Activated CD4-positive, alpha-beta T cell treated with anti-CD3 and anti-CD28 coated beads for 36 hours (primary cell): ENCODE results near the gene ZNF341. TPM values are rescaled to one million over a fixed set of nuclear protein-coding genes. Genes with fewer than 3 reads are reported as not detected.
"Not testable (repeated sequence)": the region's sequence is repeated elsewhere in the genome, so short reads cannot be mapped to it uniquely, and the experiment has no call there.

Source experiments
- ATAC-seq: fragments of 200-7000 bp; cut with Tn5 transposase; one replicate; pipeline ENCODE4 v1.10.0; 2021; ENCODE audit warnings: mild to moderate bottlenecking, moderate library complexity
- CTCF ChIA-PET: fragments of 350-600 bp; sonication (Branson Sonifier 250); formaldehyde crosslinking; loops from one replicate; lab custom pipeline; 2021; ENCODE audit warnings: antibody characterized with exemption; lab: Charles Lee
- POLR2A ChIA-PET: fragments of 350-600 bp; sonication (Branson Sonifier 250); formaldehyde crosslinking; loops from one replicate; lab custom pipeline; 2021; ENCODE audit warnings: antibody characterized with exemption, inconsistent platforms; lab: Charles Lee
- DNase-seq: peaks from one replicate; pipeline ENCODE4 v3.0.0-alpha.2; 2020
- H3K27ac Mint-ChIP-seq: one replicate; pipeline ENCODE4 v1.8.0; 2021; ENCODE audit warnings: mixed read lengths
- H3K27me3 Mint-ChIP-seq: one replicate; pipeline ENCODE4 v1.8.0; 2021; ENCODE audit warnings: mixed read lengths
- H3K36me3 Mint-ChIP-seq: one replicate; pipeline ENCODE4 v1.8.0; 2021; ENCODE audit warnings: low read depth, mixed read lengths
- H3K4me1 Mint-ChIP-seq: one replicate; pipeline ENCODE4 v1.8.0; 2021; ENCODE audit warnings: mixed read lengths
- H3K4me3 Mint-ChIP-seq: one replicate; pipeline ENCODE4 v1.8.0; 2021; ENCODE audit warnings: mild to moderate bottlenecking, moderate library complexity, mixed read lengths
- H3K9me3 Mint-ChIP-seq: one replicate; pipeline ENCODE4 v1.8.0; 2021; ENCODE audit warnings: low read depth, mixed read lengths
- intact Hi-C, 2 experiments: fragments of 100-400 bp; cut with DNase I in 1 of 2; cut with micrococcal nuclease in 1 of 2; formaldehyde crosslinking; loops; one replicate each; pipeline versions ENCODE4 v1.14.2 to v1.15.1; 2022 to 2024; cut with DNase I, micrococcal nuclease
- total RNA-seq, 2 experiments: library from RNA; stranded (reverse); gene quantifications; one replicate each; pipeline ENCODE4 v1.2.3, GENCODE V29; 2021

Gene ZNF341
- total RNA-seq, 2 experiments from 2014 or later, result 4.3 to 6.1 TPM

- H3K9me3 Mint-ChIP-seq, result no peaks in the 10 kb centered on the region
- ATAC-seq, result no peak
- no peaks in the 10 kb centered on the region for H3K27me3 Mint-ChIP-seq
- peaks cover 30% of the 10 kb centered on the region for H3K36me3 Mint-ChIP-seq
- POLR2A ChIA-PET, result no interaction called here
- H3K27ac Mint-ChIP-seq, result no peak overlapping the region
- CTCF ChIA-PET, result no interaction called here
- no peak for DNase-seq
- no peak overlapping the region for H3K4me3 Mint-ChIP-seq
- H3K4me1 Mint-ChIP-seq, result peaks cover 3% of the 10 kb centered on the region
- intact Hi-C loops, result no loop called here
These were observed 20.0 kb downstream of the ZNF341 start for GRCh38 chr20:33751775-33752174.

- no peak overlapping the region for H3K4me3 Mint-ChIP-seq
- ATAC-seq (no peak), DNase-seq (no peak)
- H3K27me3 Mint-ChIP-seq, result no peaks in the 10 kb centered on the region
- ChIA-PET CTCF (no interaction called here), POLR2A (no interaction called here)
- no peak overlapping the region for H3K27ac Mint-ChIP-seq
- H3K9me3 Mint-ChIP-seq, result peaks cover 4% of the 10 kb centered on the region
- peaks cover 3% of the 10 kb centered on the region for H3K4me1 Mint-ChIP-seq
- intact Hi-C loops, result no loop called here
- peaks cover 43% of the 10 kb centered on the region for H3K36me3 Mint-ChIP-seq
These were observed 21.3 kb downstream of the ZNF341 start for GRCh38 chr20:33753143-33753542.

- no peaks in the 10 kb centered on the region for H3K27me3 Mint-ChIP-seq
- ATAC-seq (no peak), DNase-seq (no peak)
- ChIA-PET CTCF (no interaction called here), POLR2A (no interaction called here)
- intact Hi-C loops, result no loop called here
- no peak overlapping the region for H3K27ac Mint-ChIP-seq
- peaks cover 3% of the 10 kb centered on the region for H3K4me1 Mint-ChIP-seq
- peaks cover 4% of the 10 kb centered on the region for H3K9me3 Mint-ChIP-seq
- peaks cover 42% of the 10 kb centered on the region for H3K36me3 Mint-ChIP-seq
- no peak overlapping the region for H3K4me3 Mint-ChIP-seq
These were observed 22.0 kb downstream of the ZNF341 start for GRCh38 chr20:33753763-33754162.

GRCh38 chr20:33755936-33756490 is 24.2 kb downstream of the ZNF341 start:
- ATAC-seq, H3K9me3 Mint-ChIP-seq, H3K4me1 Mint-ChIP-seq, intact Hi-C loops, CTCF ChIA-PET, DNase-seq, H3K4me3 Mint-ChIP-seq, H3K27me3 Mint-ChIP-seq, H3K27ac Mint-ChIP-seq: not testable (repeated sequence)
- H3K36me3 Mint-ChIP-seq, result peaks cover 41% of the 10 kb centered on the region
- POLR2A ChIA-PET, result interaction anchor here (0.5 kb wide), 1 partner anchor 352 kb away, joined by 3 read pairs; no protein-coding TSS in a partner anchor

- no peak overlapping the region for H3K4me3 Mint-ChIP-seq
- peaks cover 4% of the 10 kb centered on the region for H3K9me3 Mint-ChIP-seq
- intact Hi-C loops, result no loop called here
- DNase-seq (no peak), ATAC-seq (no peak)
- ChIA-PET POLR2A (no interaction called here), CTCF (interaction anchor here (0.5 to 1.0 kb wide), 2 partner anchors 25 to 442 kb away, joined by 3 to 5 read pairs; partner anchors contain the start of gene ZNF341)
- H3K27ac Mint-ChIP-seq, result no peak overlapping the region
- H3K4me1 Mint-ChIP-seq, result peaks cover 3% of the 10 kb centered on the region
- H3K36me3 Mint-ChIP-seq, result peaks cover 39% of the 10 kb centered on the region
- H3K27me3 Mint-ChIP-seq, result no peaks in the 10 kb centered on the region
These were observed 25.2 kb downstream of the ZNF341 start for GRCh38 chr20:33757046-33757445.

- ChIA-PET POLR2A (no interaction called here), CTCF (interaction anchor here (0.5 to 1.0 kb wide), 2 partner anchors 26 to 442 kb away, joined by 3 to 5 read pairs; partner anchors contain the start of gene ZNF341)
- Mint-ChIP-seq H3K4me1 (peaks cover 3% of the 10 kb centered on the region), H3K27me3 (no peaks in the 10 kb centered on the region), H3K27ac (no peak overlapping the region), H3K9me3 (peaks cover 4% of the 10 kb centered on the region), H3K36me3 (peaks cover 38% of the 10 kb centered on the region), H3K4me3 (no peak overlapping the region)
- DNase-seq (no peak), ATAC-seq (no peak)
- intact Hi-C loops, result no loop called here
These were observed 25.7 kb downstream of the ZNF341 start for GRCh38 chr20:33757458-33757857.

- H3K4me1 Mint-ChIP-seq, result no peaks in the 10 kb centered on the region
- POLR2A ChIA-PET, result no interaction called here
These were observed 30.0 kb downstream of the ZNF341 start for GRCh38 chr20:33761698-33762250.

GRCh38 chr20:33765099-33765498 is 33.3 kb downstream of the ZNF341 start:
- DNase-seq (no peak), ATAC-seq (no peak)
- intact Hi-C loops, result no loop called here
- Mint-ChIP-seq H3K4me1 (no peaks in the 10 kb centered on the region), H3K27ac (no peak overlapping the region), H3K36me3 (peaks cover 17% of the 10 kb centered on the region), H3K9me3 (no peaks in the 10 kb centered on the region), H3K27me3 (no peaks in the 10 kb centered on the region), H3K4me3 (no peak overlapping the region)
- ChIA-PET POLR2A (no interaction called here), CTCF (no interaction called here)

More at GRCh38 chr20:33761698-33762250, 30.0 kb downstream of the ZNF341 start:
- Mint-ChIP-seq H3K27ac (no peak overlapping the region), H3K4me3 (no peak overlapping the region), H3K36me3 (peaks cover 32% of the 10 kb centered on the region), H3K9me3 (peaks cover 4% of the 10 kb centered on the region), H3K27me3 (no peaks in the 10 kb centered on the region)
- intact Hi-C loops, result no loop called here
- DNase-seq, result no peak
- ATAC-seq, result no peak
- CTCF ChIA-PET, result interaction anchor here (0.6 kb wide), 1 partner anchor 9 kb away, joined by 3 read pairs; no protein-coding TSS in a partner anchor

GRCh38 chr20:33765592-33765991 is 33.8 kb downstream of the ZNF341 start:
- Mint-ChIP-seq H3K27me3 (no peaks in the 10 kb centered on the region), H3K4me3 (no peak overlapping the region), H3K27ac (no peak overlapping the region), H3K4me1 (no peaks in the 10 kb centered on the region), H3K9me3 (no peaks in the 10 kb centered on the region), H3K36me3 (peaks cover 18% of the 10 kb centered on the region)
- POLR2A ChIA-PET, result no interaction called here
- DNase-seq (no peak), ATAC-seq (no peak)
- CTCF ChIA-PET, result no interaction called here
- intact Hi-C loops, result no loop called here

GRCh38 chr20:33766686-33767085 is 34.9 kb downstream of the ZNF341 start:
- no peak for DNase-seq
- Mint-ChIP-seq H3K4me1 (no peaks in the 10 kb centered on the region), H3K9me3 (no peaks in the 10 kb centered on the region), H3K36me3 (peaks cover 17% of the 10 kb centered on the region), H3K4me3 (no peak overlapping the region), H3K27ac (no peak overlapping the region), H3K27me3 (no peaks in the 10 kb centered on the region)
- ATAC-seq, result no peak
- intact Hi-C loops, result no loop called here
- ChIA-PET CTCF (no interaction called here), POLR2A (interaction anchor here (0.6 kb wide), 1 partner anchor 28 kb away, joined by 3 read pairs; no protein-coding TSS in a partner anchor)

GRCh38 chr20:33767777-33768138 is 36.0 kb downstream of the ZNF341 start:
- Mint-ChIP-seq H3K36me3 (peaks cover 15% of the 10 kb centered on the region), H3K4me3 (no peak overlapping the region), H3K4me1 (peaks cover 3% of the 10 kb centered on the region), H3K27me3 (no peaks in the 10 kb centered on the region), H3K27ac (no peak overlapping the region), H3K9me3 (no peaks in the 10 kb centered on the region)
- ChIA-PET POLR2A (no interaction called here), CTCF (no interaction called here)
- ATAC-seq (no peak), DNase-seq (no peak)
- intact Hi-C loops, result no loop called here

GRCh38 chr20:33769043-33769442 is 37.2 kb downstream of the ZNF341 start:
- POLR2A ChIA-PET, result no interaction called here
- CTCF ChIA-PET, result no interaction called here
- DNase-seq (no peak), ATAC-seq (no peak)
- intact Hi-C loops, result no loop called here
- Mint-ChIP-seq H3K4me1 (peaks cover 8% of the 10 kb centered on the region), H3K9me3 (no peaks in the 10 kb centered on the region), H3K36me3 (peaks cover 18% of the 10 kb centered on the region), H3K4me3 (no peak overlapping the region), H3K27ac (no peak overlapping the region), H3K27me3 (no peaks in the 10 kb centered on the region)
